NCI-H748 (cell line): ENCODE data around the gene L3MBTL2.

Source experiments
- DNase-seq: peaks from one replicate; lab custom pipeline; 2025; ENCODE audit not compliant: unreplicated experiment; lab: John Stamatoyannopoulos, UW

Gene L3MBTL2

GRCh38 chr22:41206719-41207118 lies 1.6 kb downstream of the L3MBTL2 start:
- DNase-seq, result no peak

GRCh38 chr22:41215409-41215808 lies 10.3 kb downstream of the L3MBTL2 start:
- DNase-seq, result no peak

- DNase-seq, result no peak
Measured at GRCh38 chr22:41215926-41216325, 10.8 kb downstream of the L3MBTL2 start.

DNA sequence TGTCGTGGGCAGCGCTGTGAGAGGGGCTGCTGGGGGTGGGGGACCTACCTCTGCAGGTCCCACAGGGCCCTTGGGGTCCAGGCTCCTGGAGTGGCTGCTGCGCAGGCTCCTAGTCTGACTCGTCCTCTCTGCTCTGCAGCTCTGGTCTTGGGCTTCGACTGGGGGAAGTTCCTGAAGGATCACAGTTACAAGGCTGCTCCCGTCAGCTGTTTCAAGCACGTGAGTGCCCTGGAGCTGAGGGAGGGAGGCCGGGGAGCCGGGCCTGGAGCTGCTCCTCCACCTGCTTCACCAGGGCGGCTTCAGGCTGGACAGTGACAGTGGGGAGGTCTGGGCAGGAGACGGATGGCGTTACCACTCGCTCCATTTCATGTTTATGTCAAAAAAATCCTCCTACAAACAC lies 11.9 kb downstream of the L3MBTL2 start:
- no peak for DNase-seq

DNA sequence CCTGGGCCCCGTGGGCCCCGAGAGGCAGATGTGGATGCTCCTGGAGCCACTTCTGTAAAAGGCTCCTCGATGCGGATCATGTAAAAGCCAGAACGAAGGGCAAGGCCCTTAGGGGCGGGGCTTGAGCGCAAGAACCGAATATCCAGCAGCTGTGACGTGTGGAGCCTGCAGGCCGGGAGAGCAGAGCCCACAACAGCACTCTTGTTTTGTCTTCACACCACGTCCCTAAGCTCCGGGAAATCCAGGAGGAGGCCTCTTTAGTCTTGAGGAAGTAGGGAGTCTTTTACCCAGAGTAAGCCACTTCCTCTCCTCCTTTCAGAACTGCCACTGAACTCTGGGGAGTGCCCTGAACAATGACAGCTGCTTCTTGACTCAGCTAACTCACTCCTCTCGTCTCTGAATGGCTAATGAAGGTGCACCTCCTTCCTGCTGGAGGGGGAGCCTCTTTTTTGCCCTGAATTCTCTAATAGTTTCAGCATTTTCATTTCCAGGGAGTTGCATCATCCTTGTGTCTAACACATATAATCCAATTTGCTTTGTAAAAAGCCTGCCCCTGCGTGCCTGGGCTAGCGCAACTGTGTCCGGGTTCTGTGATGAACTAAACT lies 12.5 kb downstream of the L3MBTL2 start:
- no peak for DNase-seq

GRCh38 chr22:41222846-41223507 lies 17.9 kb downstream of the L3MBTL2 start:
- DNase-seq, result no peak

DNA sequence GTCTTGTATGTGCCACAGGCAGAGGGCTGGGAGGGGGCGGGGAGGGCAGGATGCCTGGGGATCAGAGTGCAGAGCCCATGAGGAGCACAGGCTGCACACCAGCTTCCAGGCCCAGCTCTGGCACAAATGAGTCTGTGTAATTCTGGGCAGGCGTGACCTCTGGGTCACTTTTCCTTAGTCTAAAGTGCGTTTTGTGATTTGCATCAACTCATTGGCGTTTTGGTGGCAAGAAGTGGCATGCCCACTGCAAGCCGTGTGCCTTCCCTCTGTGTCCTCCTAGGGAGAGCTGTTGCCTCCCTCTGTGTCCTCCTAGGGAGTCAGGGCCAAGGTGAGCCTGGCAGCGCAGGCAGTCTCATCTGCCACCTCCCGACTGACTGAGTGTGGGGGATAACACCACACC lies 18.4 kb downstream of the L3MBTL2 start:
- no peak for DNase-seq

DNA sequence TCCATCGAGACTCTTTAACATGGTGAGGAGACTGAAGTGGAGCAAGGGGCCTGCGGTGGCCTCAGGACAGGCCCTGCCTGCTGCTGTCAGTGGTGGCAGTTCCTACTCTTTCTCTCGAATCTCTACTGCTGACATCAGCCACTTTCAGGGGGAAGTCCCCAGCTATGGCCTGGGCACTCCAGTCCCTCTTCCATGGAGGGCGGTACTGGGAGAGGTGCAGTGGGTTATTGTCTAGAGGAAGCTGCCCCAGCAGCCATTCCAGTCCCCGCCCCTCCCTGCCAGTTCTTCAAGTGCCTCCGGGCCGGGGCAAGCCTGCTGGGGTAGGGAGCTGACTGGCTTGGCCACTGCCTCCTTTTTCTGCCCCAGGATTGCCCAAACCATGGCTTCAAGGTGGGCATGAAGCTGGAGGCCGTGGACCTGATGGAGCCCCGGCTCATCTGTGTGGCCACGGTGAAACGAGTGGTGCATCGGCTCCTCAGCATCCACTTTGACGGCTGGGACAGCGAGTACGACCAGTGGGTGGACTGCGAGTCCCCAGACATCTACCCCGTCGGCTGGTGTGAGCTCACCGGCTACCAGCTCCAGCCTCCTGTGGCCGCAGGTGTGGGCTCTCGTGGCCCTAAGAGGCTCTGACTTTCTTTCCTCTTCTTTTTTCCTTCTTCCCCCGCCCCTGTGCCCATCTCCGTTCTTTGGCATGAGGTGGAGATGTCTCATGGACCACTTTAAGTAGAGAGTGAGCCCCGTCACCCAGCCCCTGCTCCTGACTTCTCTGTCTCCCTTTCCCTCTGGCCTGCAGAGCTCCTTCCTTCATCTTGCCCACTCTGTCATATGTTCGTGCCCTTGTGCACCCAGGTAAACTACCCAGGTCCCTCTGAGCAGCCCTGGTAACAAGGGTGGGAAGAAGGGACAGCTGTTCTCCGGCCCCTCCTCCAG lies 21.9 kb downstream of the L3MBTL2 start:
- no peak for DNase-seq

- no peak for DNase-seq
Measured at GRCh38 chr22:41229215-41229614, 24.1 kb downstream of the L3MBTL2 start.

DNA sequence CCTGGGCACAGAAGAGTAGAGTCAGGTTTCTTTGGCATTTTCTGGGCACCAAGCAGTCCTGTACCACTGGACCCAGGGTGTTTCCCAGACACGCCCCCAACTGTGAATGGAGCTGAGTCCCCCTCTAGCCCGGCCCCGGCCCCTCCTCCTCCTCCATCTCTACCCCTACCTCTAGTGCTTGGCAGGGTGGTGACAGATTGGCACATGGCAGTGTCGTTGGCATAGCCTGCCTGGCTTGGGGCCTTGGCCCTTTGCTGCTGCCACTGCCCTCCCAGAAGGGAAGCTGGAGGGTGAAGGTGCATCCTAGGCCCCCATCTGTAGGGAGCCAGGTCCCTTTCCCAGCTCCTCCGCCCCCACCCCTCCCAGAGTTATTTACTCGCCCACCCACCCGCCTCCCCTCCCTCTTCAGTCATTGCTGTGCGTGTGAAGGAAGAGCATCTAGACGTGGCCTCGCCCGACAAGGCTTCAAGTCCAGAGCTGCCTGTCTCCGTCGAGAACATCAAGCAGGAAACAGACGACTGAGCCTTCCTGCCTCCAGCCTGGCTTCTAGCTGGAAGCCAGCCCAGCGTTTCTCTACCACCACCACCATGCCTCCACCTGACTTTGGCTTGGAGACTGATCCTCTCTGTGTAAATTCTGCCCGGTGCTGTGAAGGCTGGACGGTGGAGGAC lies 24.8 kb downstream of the L3MBTL2 start:
- DNase-seq, result no peak

DNA sequence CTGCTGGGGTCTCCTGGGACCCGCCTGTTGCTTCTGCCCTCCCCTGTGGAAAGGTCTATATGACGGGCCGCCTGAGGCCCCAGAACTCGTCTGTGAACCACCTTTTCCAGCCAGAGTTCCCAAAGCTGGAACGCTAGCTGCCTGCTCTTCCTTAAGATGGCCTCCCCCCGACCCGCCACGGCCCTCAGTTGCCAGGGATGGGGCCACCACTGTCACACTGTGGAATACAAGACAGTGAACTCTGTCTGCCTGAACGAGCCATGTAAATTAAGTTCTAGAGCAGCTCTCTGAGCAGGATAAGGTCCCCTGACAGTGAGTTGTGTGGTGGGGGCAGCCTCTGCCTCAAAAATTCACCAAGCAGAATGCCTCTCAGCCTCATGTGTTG lies 25.3 kb downstream of the L3MBTL2 start:
- no peak for DNase-seq

- DNase-seq, result no peak
Measured at GRCh38 chr22:41231369-41231768, 26.3 kb downstream of the L3MBTL2 start.

GRCh38 chr22:41234815-41235695 lies 29.9 kb downstream of the L3MBTL2 start:
- DNase-seq, result no peak

- DNase-seq, result no peak
Measured at GRCh38 chr22:41237036-41237706, 32.1 kb downstream of the L3MBTL2 start.

- peak; percentile 71 for DNase-seq
Measured at GRCh38 chr22:41237707-41238569, 32.8 kb downstream of the L3MBTL2 start.

- no peak for DNase-seq
Measured at GRCh38 chr22:41238570-41239442, 33.7 kb downstream of the L3MBTL2 start.

DNA sequence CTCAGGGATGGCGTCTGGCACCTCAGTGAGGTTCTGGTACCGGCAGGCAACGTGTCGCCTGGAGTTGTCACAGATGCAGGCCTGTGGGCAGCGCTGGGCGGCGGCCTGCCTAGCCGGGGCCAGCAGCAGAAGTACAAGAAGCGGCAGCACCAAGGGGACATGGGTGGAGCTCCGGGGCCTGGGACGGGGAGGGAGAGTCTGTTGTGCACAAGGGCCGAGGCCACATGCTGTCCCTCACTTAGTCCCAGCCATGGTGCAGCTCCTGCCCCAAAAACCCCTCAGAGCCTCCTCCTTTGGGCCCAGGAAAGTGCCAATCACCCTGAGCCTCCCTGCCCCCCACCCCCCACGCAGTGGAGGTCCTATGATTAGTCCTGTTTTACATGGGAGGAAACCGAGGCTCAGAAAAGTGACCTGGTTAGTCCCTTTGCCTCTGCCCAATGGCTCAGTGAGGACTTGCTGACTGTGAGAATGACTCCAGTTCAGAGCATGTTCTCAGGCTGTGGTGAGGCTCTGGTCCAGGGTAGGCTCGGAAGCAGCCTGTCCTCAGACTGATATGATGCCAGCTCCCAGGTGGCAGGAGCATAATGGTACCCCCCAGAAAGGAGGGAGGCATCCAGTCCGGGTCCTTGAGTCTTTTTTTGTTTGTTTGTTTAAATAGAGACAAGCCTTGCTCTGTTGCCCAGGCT lies 34.5 kb downstream of the L3MBTL2 start:
- no peak for DNase-seq
